Transverse colon (tissue), 3 donors: ENCODE data around the gene TUBA8.

Experiments
- CTCF ChIP-seq, 5 experiments: fragments of 200-600 bp in 3 of 5; fragments of 450-650 bp in 2 of 5; sonication (generic) in 3 of 5; IDR thresholded peaks; 1 replicate in 2 of 5; 2 replicates in 3 of 5; pipeline ENCODE4 v1.5.1; 2016 to 2017; ENCODE audit warnings: antibody characterized with exemption in 5 of 5, inconsistent platforms in 3 of 5, mild to moderate bottlenecking in 2 of 5, moderate library complexity in 1 of 5
- EP300 ChIP-seq: sonication (generic); formaldehyde crosslinking; IDR thresholded peaks from one replicate; pipeline ENCODE4 v1.6.1; 2017; ENCODE audit warnings: antibody characterized with exemption, low read depth
- POLR2A ChIP-seq: fragments of 450-650 bp; IDR thresholded peaks from one replicate; pipeline ENCODE4 v1.6.1; 2016; ENCODE audit warnings: antibody characterized with exemption, mild to moderate bottlenecking, moderate library complexity

- TF ChIP-seq CTCF (IDR thresholded peaks at IDR 0.05) (no peak), POLR2A (no peak), EP300 (no peak)
Observed at GRCh38 chr22:18090286-18090685, 20.3 kb upstream of the TUBA8 start.
